Femur (tissue), 1 donor: ENCODE measurements around the gene TBC1D1.

Source experiments
- DNase-seq: peaks from one replicate; pipeline ENCODE4 v3.0.0-alpha.2; 2017

Gene TBC1D1

GRCh38 chr4:38060829-38061431 is 170.0 kb downstream of the TBC1D1 start:
- DNase-seq, result no peak

GRCh38 chr4:38062088-38062775 is 171.3 kb downstream of the TBC1D1 start:
- DNase-seq, result peak; percentile 88

GRCh38 chr4:38062776-38063097 is 171.9 kb downstream of the TBC1D1 start:
- no peak for DNase-seq

GRCh38 chr4:38065176-38065575 is 174.3 kb downstream of the TBC1D1 start:
- DNase-seq, result no peak

- DNase-seq, result no peak
Observed at GRCh38 chr4:38065900-38066299, 175.0 kb downstream of the TBC1D1 start.

- no peak for DNase-seq
Observed at GRCh38 chr4:38067499-38067898, 176.6 kb downstream of the TBC1D1 start.

DNA sequence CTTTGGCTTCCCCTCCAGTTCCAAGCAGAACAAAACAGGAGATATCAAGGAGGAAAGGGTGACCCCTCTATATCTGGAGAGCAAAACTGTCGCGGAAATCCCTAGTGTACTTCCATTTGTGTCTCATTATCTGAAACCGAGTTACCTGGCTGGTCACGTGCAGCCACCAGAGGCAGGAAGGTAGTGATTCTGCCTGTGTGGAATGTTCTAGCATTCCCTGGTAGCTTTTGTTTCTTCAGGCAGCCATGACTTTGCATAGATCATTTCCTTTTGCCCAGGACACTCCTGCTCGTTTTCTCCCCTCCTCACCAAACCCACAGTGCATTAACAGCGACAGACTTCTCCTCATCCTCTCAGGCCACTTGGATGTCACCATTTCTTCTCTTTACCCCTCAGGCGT is 177.2 kb downstream of the TBC1D1 start:
- no peak for DNase-seq

DNA sequence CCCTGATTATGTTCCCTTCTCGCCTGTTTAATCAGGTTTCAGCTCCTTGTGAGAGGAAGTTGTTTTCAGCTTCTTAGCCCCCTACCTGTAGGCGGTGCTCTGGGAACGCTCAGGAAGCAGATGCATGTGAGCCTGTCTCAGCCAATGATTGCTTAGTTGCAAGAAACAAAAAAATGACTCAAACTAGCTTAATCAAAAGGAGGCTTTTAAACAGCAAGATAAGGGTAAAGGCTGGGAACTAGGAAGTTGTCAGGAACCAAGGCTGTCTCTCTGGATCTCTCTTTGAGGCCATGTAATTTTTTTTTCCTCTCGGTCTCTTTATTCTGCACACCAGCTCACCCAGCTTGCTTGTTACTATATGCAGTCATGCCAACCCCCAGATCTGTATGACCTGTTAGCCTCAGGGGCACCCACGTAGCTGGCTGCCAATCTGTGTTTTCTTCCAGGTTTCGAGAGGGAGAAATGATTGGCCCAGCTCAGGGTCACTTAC is 178.4 kb downstream of the TBC1D1 start:
- no peak for DNase-seq

DNA sequence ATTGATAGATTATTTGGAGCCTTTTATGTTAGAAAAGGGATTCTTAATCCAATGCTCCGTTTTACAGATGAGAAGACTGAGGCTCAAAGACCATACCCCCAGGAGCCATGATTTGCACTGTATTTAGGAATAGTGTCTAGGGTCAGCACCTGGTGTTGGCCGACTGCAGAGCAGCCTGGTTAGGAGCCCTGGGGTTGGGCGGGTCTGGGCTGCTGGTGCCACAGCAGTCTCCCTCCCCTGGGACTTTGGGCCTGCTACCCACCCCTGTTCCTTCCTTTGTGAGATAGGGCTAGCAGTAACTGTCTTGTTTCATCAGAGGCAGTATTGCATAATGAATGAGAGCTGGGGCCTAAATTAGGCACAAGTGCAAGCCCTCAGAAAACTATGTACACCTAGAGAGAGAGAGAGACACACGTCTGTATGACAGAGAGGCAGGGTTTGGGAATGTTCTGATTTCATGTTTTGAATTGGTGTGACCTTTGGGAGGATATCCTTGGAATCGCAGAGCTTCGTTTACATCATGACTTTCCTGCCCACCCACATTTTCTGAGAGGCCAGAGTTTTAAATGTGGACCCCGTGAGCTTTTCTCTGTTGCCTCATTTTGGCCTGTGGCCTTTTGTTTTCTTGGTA is 181.0 kb downstream of the TBC1D1 start:
- DNase-seq, result no peak

DNA sequence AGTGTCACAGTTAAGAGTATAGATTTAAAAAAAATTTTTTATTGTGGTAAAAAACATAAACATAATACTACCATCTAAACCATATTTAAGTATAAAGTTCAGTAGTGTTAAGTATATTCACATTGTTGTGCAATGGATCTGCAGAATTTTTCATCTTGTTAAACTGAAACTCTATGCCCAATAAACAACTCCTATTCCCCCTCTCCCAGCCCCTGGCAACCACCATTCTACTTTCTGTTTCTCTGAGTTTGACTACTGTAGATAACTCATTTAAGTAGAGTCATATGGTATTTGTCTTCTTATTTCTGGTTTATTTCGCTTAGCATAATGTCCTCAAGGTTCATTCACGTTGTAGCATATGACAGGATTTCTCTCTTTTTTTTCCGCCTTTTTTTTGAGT is 181.7 kb downstream of the TBC1D1 start:
- DNase-seq, result no peak

GRCh38 chr4:38073596-38074234 is 182.8 kb downstream of the TBC1D1 start:
- DNase-seq, result no peak

DNA sequence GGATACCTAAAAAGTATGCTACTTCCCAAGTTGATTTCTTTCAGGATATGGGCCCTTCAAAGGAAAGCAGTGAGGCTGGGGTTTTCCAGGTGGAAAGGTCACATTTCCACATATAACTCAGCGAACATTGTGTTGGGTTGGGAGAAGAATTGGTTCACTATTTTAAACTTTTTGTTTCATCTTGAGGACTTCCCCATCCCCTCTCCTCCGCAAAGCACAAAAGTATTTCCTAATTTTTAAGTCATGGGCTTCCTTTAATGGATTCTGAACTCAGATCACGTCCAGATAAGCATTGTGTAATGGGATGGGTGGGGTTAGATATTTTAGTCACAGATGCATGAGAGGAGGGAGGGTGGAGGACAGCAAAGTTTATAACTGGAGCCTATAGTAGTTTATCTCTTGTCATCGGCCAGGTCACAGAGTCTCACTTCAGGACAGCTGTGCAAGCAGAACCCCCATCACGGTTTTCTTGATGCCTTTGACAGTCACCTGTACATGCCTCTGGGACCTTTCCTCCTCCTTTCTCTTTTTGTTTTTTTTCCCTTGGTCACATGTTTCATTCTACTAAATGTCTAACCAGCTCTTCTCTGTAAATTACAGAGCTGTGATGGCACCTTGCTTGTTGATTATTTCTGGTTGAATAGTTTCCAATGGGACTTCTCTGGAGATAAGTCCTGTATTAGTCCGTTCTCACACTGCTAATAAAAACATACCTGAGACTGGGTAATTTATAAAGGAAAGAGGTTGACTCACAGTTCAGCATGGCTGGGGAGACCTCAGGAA is 184.7 kb downstream of the TBC1D1 start:
- no peak for DNase-seq

- no peak for DNase-seq
Observed at GRCh38 chr4:38076153-38076669, 185.3 kb downstream of the TBC1D1 start.

GRCh38 chr4:38077791-38078489 is 187.1 kb downstream of the TBC1D1 start:
- no peak for DNase-seq

DNA sequence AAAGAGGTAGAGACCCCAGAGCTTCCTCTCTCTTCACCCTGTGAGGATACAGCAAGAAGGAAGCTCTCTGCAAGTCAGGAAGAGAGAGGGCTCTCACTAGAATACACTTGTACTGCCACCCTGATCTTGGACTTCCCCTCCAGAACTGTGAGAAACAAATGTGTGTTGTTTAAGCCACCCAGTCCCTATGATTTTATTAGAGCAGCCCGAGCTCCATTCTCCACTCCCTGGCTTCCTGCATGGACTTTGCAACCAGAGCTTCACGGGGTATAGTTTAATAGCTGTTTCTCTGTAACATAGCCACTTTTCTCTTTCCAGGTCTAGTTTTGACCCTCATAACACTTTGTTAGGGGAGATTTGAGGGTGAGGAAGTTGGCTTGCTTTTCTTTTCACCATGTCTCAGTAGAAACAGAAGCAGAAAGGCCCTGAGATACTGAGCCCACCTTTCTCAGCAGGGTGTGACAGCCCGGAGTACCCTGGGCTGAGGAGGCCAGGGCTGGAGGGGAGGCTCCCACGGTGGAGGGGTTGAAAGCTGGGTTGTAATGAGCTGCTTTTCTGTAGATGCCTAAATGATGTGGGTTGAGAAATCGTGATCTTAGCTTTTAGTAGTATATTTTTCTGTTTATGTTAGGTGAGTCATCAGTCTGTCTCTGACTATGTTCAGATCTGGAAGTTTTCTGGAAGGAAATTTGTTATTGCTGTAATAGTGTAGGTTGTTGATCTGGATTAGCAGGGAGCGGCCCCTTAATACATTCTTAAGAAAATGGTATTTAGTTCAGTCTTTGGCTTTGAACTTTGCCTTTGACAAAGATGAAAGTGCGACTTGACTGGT is 187.9 kb downstream of the TBC1D1 start:
- DNase-seq, result no peak

GRCh38 chr4:38080061-38080974 is 189.4 kb downstream of the TBC1D1 start:
- no peak for DNase-seq

- DNase-seq, result no peak
Observed at GRCh38 chr4:38082021-38082420, 191.1 kb downstream of the TBC1D1 start.

DNA sequence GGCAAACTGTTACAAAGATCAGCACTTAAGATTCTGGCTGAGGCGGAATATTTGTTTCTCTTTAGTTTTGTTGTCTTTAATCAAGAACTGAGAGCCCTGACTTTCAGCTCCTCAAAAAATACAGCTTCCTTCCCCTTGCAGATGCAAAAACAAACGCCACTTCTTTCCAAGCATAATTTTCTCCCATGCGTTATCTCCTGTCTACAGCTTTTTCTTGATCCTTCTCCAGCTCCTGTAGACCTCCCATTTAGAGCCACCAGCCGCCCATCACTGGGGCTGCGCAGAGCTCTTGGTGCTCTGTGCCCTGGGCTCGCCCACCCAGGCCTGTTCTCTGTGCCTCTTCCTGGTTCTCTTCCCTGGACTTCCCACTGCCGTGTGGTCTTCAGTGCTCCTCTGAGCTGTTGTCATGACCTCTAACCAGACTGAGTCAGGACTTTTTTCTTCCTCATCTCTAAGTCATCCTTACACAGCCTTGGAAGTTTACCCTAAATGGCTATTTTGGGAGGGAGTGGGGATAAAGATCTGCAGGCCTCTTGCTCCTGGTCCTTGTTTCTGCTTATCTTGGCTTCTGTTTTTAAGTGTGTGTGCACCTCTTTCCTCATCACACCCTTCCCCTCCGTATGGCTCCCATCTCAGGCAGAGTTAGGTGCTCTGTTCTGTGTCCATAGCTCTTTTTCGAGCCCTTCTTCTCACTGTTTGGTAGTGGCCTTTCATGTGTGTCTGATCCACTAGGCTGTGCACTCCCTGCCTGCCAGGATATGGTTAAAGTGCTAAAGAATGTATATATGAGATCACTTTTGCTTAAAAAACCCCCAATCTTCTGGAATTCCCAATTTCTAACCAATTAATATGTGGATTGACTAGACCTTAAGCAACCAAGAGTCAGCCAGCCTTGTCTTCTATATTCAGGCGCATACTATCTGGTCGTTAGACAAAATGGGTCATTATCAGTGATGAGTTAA is 191.8 kb downstream of the TBC1D1 start:
- no peak for DNase-seq
